22Rv1 (cell line): Measurements from ENCODE around the gene PRKCQ.

Experiments
- CTCF ChIP-seq: fragments of 450-650 bp; IDR thresholded peaks from 2 replicates; pipeline ENCODE4 v1.5.1; 2017; ENCODE audit warnings: mild to moderate bottlenecking
- ZFX ChIP-seq: fragments of 450-650 bp; IDR thresholded peaks from 2 replicates; pipeline ENCODE4 v1.6.1; 2017; ENCODE audit warnings: antibody characterized with exemption, borderline replicate concordance

DNA sequence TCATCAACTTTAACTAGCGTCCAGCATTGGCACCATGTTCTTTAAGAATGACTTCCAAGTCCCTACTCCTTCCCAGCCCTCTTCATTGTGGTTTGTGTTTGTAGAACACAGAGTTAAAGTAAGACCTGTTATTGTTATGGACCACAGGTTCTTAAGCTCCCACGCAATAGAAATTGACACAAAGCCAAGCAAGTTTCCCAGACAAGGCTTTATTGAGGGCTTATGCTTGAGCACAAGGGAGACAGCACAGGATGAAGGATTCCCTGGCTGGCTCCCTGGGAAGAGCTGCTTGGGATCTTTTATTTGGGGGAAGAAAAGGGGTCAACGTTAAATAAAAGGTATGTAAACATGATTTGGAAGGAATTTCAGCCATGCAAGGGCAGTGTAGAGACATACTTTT lies 44.3 kb upstream of the PRKCQ start:
- TF ChIP-seq CTCF, result no peak
- no peak for TF ChIP-seq ZFX
